ENCODE results near the gene ZNF839. TPM values are rescaled to one million over a fixed set of nuclear protein-coding genes. Genes with fewer than 3 reads are reported as not detected.

ZNF839 gene
- polyA plus RNA-seq, 1 of the 3 experiments (the other 2 are of a cell fraction), result 15.4 TPM

DNA sequence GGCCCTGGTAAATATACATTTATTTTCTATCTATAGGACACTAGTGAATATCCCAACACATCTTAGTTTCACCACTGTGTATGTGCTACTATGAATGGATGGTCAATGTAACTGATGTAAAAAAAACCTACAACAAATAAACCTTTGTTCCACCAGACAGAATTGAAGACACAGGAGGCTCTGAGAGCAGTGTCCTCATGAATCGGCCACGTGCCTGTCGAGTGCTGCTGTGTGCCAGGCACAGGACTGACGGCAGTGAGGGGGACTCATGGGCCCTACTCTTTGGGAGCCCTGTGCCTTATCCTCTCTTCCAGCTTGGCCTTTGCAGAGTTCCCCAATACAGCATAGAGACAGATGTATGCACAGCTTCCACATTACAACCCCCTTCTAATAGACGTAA, 24.9 kb downstream of the ZNF839 start:
- Histone ChIP-seq H3K4me3 (ENCODE audit: low read depth in 2 of 2, low read length in 1 of 2) (no peak overlapping the region), H4K20me1 (ENCODE audit: insufficient read depth) (no peaks in the 10 kb centered on the region), H2AFZ (ENCODE audit: low read depth) (no peak overlapping the region), H3K36me3 (replicated peaks in 1 of 2; ENCODE audit: control insufficient read depth in 1 of 2, insufficient read depth in 2 of 2, low read length in 1 of 2) (peaks cover 14 to 32% of the 10 kb centered on the region in 2 experiments), H3K9me3 (no peaks in the 10 kb centered on the region), H3K4me2 (no peak overlapping the region), H3K27ac (ENCODE audit: low read depth in 2 of 2, low read length in 1 of 2) (no peak overlapping the region), H3K9me2 (no peaks in the 10 kb centered on the region), H3K27me3 (ENCODE audit: insufficient read depth) (no peaks in the 10 kb centered on the region), H3K79me2 (ENCODE audit: insufficient read depth) (no peaks in the 10 kb centered on the region), H3K9ac (no peak overlapping the region), H3F3A (replicated peaks; ENCODE audit: insufficient read depth) (peaks cover 3% of the 10 kb centered on the region), H3K4me1 (ENCODE audit: control insufficient read depth in 1 of 2, insufficient read depth in 2 of 2, low read depth in 1 of 2, low read length in 1 of 2) (no peaks in the 10 kb centered on the region)
- no peak for DNase-seq
- ChIA-PET CTCF (no interaction called here), POLR2A (no interaction called here)
- WGBS (ENCODE audit: low lambda C conversion rate), result 93% methylated on average over 5 of the region's 5 CpGs
- TF ChIP-seq TAF1 (IDR thresholded peaks at IDR 0.05; ENCODE audit: borderline replicate concordance, low read depth, low read length), result no peak
- no peak for TF ChIP-seq NRF1 (IDR thresholded peaks at IDR 0.05; ENCODE audit: low read depth, low read length)
- TF ChIP-seq, protein P1, sequence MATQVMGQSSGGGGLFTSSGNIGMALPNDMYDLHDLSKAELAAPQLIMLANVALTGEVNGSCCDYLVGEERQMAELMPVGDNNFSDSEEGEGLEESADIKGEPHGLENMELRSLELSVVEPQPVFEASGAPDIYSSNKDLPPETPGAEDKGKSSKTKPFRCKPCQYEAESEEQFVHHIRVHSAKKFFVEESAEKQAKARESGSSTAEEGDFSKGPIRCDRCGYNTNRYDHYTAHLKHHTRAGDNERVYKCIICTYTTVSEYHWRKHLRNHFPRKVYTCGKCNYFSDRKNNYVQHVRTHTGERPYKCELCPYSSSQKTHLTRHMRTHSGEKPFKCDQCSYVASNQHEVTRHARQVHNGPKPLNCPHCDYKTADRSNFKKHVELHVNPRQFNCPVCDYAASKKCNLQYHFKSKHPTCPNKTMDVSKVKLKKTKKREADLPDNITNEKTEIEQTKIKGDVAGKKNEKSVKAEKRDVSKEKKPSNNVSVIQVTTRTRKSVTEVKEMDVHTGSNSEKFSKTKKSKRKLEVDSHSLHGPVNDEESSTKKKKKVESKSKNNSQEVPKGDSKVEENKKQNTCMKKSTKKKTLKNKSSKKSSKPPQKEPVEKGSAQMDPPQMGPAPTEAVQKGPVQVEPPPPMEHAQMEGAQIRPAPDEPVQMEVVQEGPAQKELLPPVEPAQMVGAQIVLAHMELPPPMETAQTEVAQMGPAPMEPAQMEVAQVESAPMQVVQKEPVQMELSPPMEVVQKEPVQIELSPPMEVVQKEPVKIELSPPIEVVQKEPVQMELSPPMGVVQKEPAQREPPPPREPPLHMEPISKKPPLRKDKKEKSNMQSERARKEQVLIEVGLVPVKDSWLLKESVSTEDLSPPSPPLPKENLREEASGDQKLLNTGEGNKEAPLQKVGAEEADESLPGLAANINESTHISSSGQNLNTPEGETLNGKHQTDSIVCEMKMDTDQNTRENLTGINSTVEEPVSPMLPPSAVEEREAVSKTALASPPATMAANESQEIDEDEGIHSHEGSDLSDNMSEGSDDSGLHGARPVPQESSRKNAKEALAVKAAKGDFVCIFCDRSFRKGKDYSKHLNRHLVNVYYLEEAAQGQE (IDR thresholded peaks at IDR 0.05; ENCODE audit: low read depth, low read length), result no peak
- TF ChIP-seq CHD2 (IDR thresholded peaks at IDR 0.05; ENCODE audit: low read length, partially characterized antibody), result no peak
- no peak for TF ChIP-seq EP300 (IDR thresholded peaks at IDR 0.05; ENCODE audit: borderline replicate concordance in 1 of 2, low read depth in 1 of 2, low read length in 1 of 2)
- TF ChIP-seq, protein P2, sequence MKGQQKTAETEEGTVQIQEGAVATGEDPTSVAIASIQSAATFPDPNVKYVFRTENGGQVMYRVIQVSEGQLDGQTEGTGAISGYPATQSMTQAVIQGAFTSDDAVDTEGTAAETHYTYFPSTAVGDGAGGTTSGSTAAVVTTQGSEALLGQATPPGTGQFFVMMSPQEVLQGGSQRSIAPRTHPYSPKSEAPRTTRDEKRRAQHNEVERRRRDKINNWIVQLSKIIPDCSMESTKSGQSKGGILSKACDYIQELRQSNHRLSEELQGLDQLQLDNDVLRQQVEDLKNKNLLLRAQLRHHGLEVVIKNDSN (IDR thresholded peaks at IDR 0.05; ENCODE audit: borderline replicate concordance, low read depth), result no peak
- TF ChIP-seq FOXJ3 (CRISPR knock-in tag; IDR thresholded peaks at IDR 0.05), result no peak

DNA sequence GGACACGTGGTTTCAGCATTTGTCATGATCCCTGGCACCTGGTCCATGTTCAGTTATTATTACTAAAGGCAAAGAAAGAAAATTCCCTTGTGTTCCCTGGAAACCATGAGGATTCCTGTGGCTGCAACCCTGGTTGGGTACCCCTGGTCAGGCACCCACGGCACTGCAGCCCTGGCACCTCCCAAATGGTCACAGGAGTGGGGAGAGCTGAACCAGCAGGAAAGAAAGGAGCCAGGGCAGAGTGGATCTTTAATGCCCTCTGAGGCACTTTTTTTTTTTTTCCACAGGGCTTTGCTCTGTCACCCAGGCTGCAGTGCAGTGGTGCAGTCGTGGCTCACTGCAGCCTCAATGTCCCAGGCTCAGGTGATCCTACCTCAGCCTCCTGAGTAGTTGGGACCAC, 25.7 kb downstream of the ZNF839 start:
- no peaks in the 10 kb centered on the region for H3K79me2 ChIP-seq (ENCODE audit: insufficient read depth)
- DNase-seq, result no peak
- TF ChIP-seq JUND (IDR thresholded peaks at IDR 0.05), result no peak
- no peaks in the 10 kb centered on the region for H3K9me3 ChIP-seq
- POLR2A ChIA-PET, result interaction anchor here (0.6 kb wide), 1 partner anchor 39 kb away, joined by 3 read pairs; no protein-coding TSS in a partner anchor
- no peaks in the 10 kb centered on the region for H3K9me2 ChIP-seq
- H3K4me3 ChIP-seq (ENCODE audit: low read depth in 2 of 2, low read length in 1 of 2), result no peak overlapping the region
- peaks cover 14 to 34% of the 10 kb centered on the region in 2 experiments for H3K36me3 ChIP-seq (replicated peaks in 1 of 2; ENCODE audit: control insufficient read depth in 1 of 2, insufficient read depth in 2 of 2, low read length in 1 of 2)
- no peaks in the 10 kb centered on the region for H4K20me1 ChIP-seq (ENCODE audit: insufficient read depth)
- H3F3A ChIP-seq (replicated peaks; ENCODE audit: insufficient read depth), result peaks cover 3% of the 10 kb centered on the region
- no peak overlapping the region for H3K27ac ChIP-seq (ENCODE audit: low read depth in 2 of 2, low read length in 1 of 2)
- no peak overlapping the region for H3K9ac ChIP-seq
- CTCF ChIA-PET, result no interaction called here
- no peak overlapping the region for H2AFZ ChIP-seq (ENCODE audit: low read depth)
- 100% methylated on average over 2 of the region's 3 CpGs for WGBS (ENCODE audit: low lambda C conversion rate)
- no peaks in the 10 kb centered on the region for H3K4me1 ChIP-seq (ENCODE audit: control insufficient read depth in 1 of 2, insufficient read depth in 2 of 2, low read depth in 1 of 2, low read length in 1 of 2)
- H3K4me2 ChIP-seq, result no peak overlapping the region
- no peaks in the 10 kb centered on the region for H3K27me3 ChIP-seq (ENCODE audit: insufficient read depth)
